MCF 10A (cell line): ENCODE measurements around the gene FARP1. TPM values are rescaled to one million over a fixed set of nuclear protein-coding genes. Genes with fewer than 3 reads are reported as not detected.

Experiments used
- BruUV-seq: library from RNA; stranded (reverse); fragments of 400-500 nt; replicated peaks from 2 replicates; lab custom pipeline; 2021; lab: Mats Ljungman, UMichigan
- CTCF ChIA-PET: fragments of 300-600 bp; sonication (Branson Sonifier 250); formaldehyde crosslinking; extraction: SDS; loops from one replicate; lab custom pipeline; 2021; ENCODE audit warnings: antibody characterized with exemption, inconsistent platforms; lab: Yijun Ruan, JAX
- POLR2A ChIA-PET: fragments of 300-600, 350-650 bp; sonication (Branson Sonifier 250); formaldehyde crosslinking; extraction: SDS; loops from one replicate; lab custom pipeline; 2020; ENCODE audit warnings: antibody characterized with exemption, inconsistent platforms; lab: Yijun Ruan, JAX
- DNase-seq: peaks from one replicate; pipeline ENCODE4 v3.0.0-alpha.2; 2018; ENCODE audit not compliant: unreplicated experiment
- H3K27ac Mint-ChIP-seq: one replicate; pipeline ENCODE4 v1.8.0; 2022; ENCODE audit warnings: mild to moderate bottlenecking, low read depth, mixed read lengths; ENCODE audit not compliant: unreplicated experiment
- H3K27me3 Mint-ChIP-seq: one replicate; pipeline ENCODE4 v1.8.0; 2022; ENCODE audit warnings: mixed read lengths; ENCODE audit not compliant: insufficient read depth, unreplicated experiment
- H3K36me3 Mint-ChIP-seq: one replicate; pipeline ENCODE4 v1.8.0; 2022; ENCODE audit warnings: mild to moderate bottlenecking, moderate library complexity, mixed read lengths; ENCODE audit not compliant: insufficient read depth, unreplicated experiment
- H3K4me1 Mint-ChIP-seq: one replicate; pipeline ENCODE4 v1.8.0; 2022; ENCODE audit warnings: mixed read lengths; ENCODE audit not compliant: insufficient read depth, unreplicated experiment
- H3K4me3 Mint-ChIP-seq: one replicate; pipeline ENCODE4 v1.8.0; 2022; ENCODE audit warnings: mild to moderate bottlenecking, moderate library complexity, mixed read lengths; ENCODE audit not compliant: unreplicated experiment
- H3K9me3 Mint-ChIP-seq: one replicate; pipeline ENCODE4 v1.8.0; 2022; ENCODE audit warnings: mixed read lengths; ENCODE audit not compliant: unreplicated experiment
- intact Hi-C: fragments of 100-400 bp; cut with micrococcal nuclease; formaldehyde crosslinking; loops from 2 replicates; pipeline ENCODE4 v1.14.1; 2022
- total RNA-seq: library from RNA; stranded (reverse); gene quantifications from 2 replicates; pipeline ENCODE4 v1.2.3, GENCODE V29; 2022
- TF ChIP-seq, protein P1 (sequence below): fragments of 200-600 bp; IDR thresholded peaks from one replicate; pipeline ENCODE4 v1.8.0; 2022; ENCODE audit warnings: antibody characterized with exemption, mild to moderate bottlenecking; ENCODE audit not compliant: unreplicated experiment

FARP1 gene
- total RNA-seq, 1 experiment from 2014 or later, result 30.1 TPM

DNA sequence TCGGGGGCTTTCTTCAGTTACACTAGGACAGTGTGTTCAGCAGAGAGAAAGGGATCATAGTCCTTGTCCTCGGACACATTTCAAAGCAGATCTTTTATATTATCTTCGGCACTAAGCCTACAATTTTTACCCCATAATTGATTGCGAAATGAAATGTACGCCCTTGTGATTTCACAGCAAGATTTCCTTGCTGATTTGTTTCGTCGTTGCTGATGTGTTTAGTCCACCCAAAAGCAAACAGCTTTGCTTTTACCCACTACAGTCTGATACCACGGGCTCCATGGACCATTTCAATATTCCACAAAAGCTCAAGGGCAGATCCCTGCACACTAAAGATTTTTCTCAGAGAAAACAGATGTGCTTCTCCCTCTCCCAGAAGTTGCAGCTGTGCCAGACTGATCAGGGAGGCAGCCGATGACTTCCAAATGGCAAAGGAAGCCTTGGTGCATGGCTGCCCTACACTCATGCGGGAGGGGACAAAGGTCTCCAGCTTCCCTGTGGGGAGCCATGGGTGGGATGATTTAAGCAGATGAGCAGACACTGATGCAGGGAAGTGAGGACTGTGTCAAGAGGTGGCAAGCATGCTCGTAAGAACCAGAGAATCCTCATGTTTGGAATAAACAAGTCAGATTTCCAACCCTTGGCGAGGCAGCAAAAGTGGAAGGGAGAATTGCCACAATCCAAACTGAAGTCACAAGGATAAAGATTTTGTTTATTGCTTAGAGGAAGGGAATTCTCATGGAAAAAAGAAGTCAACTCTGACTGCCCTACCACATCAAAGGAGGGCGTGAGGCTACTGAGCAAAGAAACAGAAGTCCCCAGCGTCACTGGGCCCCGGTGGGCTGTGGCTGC is 353.0 kb downstream of the FARP1 start:
- TF ChIP-seq, protein P1, sequence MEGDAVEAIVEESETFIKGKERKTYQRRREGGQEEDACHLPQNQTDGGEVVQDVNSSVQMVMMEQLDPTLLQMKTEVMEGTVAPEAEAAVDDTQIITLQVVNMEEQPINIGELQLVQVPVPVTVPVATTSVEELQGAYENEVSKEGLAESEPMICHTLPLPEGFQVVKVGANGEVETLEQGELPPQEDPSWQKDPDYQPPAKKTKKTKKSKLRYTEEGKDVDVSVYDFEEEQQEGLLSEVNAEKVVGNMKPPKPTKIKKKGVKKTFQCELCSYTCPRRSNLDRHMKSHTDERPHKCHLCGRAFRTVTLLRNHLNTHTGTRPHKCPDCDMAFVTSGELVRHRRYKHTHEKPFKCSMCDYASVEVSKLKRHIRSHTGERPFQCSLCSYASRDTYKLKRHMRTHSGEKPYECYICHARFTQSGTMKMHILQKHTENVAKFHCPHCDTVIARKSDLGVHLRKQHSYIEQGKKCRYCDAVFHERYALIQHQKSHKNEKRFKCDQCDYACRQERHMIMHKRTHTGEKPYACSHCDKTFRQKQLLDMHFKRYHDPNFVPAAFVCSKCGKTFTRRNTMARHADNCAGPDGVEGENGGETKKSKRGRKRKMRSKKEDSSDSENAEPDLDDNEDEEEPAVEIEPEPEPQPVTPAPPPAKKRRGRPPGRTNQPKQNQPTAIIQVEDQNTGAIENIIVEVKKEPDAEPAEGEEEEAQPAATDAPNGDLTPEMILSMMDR, result no peak
- Mint-ChIP-seq H3K27me3 (no peaks in the 10 kb centered on the region), H3K27ac (no peak overlapping the region), H3K4me3 (no peak overlapping the region), H3K9me3 (no peaks in the 10 kb centered on the region), H3K36me3 (peaks cover 32% of the 10 kb centered on the region), H3K4me1 (peaks cover 36% of the 10 kb centered on the region)
- DNase-seq, result peak; percentile 14
- intact Hi-C loops, result no loop called here
- BruUV-seq, result no TSS peak
- ChIA-PET POLR2A (interaction anchor here (0.7 to 3.3 kb wide), 5 partner anchors 11 to 122 kb away, joined by 3 to 18 read pairs (median 5); no protein-coding TSS in a partner anchor), CTCF (interaction anchor here (0.7 to 2.3 kb wide), 5 partner anchors 12 to 157 kb away, joined by 3 to 10 read pairs (median 4); no protein-coding TSS in a partner anchor)

DNA sequence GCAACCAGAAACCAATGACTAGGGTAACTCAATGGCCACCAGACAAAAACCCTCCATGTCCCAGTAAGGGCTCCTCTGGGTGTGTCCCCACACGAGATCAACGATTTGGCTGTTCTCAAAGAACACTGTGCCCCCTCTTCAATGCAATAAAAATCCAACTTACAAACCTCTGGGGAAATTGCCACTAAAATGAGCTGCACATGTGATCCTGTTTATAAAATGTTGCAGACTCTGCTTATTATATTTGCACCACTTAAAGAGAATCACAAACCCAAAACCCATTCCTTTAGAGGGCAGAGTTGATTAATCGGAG is 353.5 kb downstream of the FARP1 start:
- DNase-seq, result no peak
- H3K4me3 Mint-ChIP-seq, result no peak overlapping the region
- H3K36me3 Mint-ChIP-seq, result peaks cover 32% of the 10 kb centered on the region
- CTCF ChIA-PET, result interaction anchor here (0.7 to 1.9 kb wide), 4 partner anchors 8 to 70 kb away, joined by 3 to 4 read pairs (median 4); no protein-coding TSS in a partner anchor
- BruUV-seq, result no TSS peak
- TF ChIP-seq, protein P1, result no peak
- POLR2A ChIA-PET, result interaction anchor here (1.4 to 3.3 kb wide), 4 partner anchors 11 to 44 kb away, joined by 3 to 18 read pairs (median 8); no protein-coding TSS in a partner anchor
- H3K27me3 Mint-ChIP-seq, result no peaks in the 10 kb centered on the region
- peaks cover 36% of the 10 kb centered on the region for H3K4me1 Mint-ChIP-seq
- no peaks in the 10 kb centered on the region for H3K9me3 Mint-ChIP-seq
- no peak overlapping the region for H3K27ac Mint-ChIP-seq
- intact Hi-C loops, result no loop called here

DNA sequence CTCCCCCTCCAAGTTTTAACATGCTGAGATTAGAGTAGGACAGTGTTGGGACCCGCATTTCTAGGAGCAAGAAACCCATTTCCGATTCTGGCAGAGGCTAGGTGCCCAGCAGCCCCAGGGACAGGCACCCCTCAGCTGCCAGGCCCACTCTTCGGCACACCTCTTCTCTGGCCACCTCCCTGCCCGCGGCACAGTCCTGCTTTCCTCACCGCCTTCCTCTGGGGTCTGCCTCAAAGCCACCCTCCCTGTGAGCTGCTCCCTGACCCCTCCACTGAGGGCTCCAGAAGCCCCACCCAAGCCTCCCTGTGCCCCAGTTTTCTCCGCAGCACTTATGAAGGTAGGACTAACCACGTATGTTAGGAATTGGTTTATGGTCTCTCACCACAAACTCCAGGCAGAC is 354.1 kb downstream of the FARP1 start:
- BruUV-seq, result no TSS peak
- peaks cover 33% of the 10 kb centered on the region for H3K4me1 Mint-ChIP-seq
- intact Hi-C loops, result no loop called here
- ChIA-PET POLR2A (interaction anchor here (1.5 to 3.3 kb wide), 2 partner anchors 12 kb away, joined by 3 to 18 read pairs; no protein-coding TSS in a partner anchor), CTCF (interaction anchor here (1.0 to 1.9 kb wide), 3 partner anchors 8 to 30 kb away, joined by 3 to 4 read pairs (median 3); no protein-coding TSS in a partner anchor)
- H3K4me3 Mint-ChIP-seq, result no peak overlapping the region
- no peak overlapping the region for H3K27ac Mint-ChIP-seq
- peaks cover 32% of the 10 kb centered on the region for H3K36me3 Mint-ChIP-seq
- no peaks in the 10 kb centered on the region for H3K9me3 Mint-ChIP-seq
- TF ChIP-seq, protein P1, result no peak
- no peaks in the 10 kb centered on the region for H3K27me3 Mint-ChIP-seq
- DNase-seq, result no peak

DNA sequence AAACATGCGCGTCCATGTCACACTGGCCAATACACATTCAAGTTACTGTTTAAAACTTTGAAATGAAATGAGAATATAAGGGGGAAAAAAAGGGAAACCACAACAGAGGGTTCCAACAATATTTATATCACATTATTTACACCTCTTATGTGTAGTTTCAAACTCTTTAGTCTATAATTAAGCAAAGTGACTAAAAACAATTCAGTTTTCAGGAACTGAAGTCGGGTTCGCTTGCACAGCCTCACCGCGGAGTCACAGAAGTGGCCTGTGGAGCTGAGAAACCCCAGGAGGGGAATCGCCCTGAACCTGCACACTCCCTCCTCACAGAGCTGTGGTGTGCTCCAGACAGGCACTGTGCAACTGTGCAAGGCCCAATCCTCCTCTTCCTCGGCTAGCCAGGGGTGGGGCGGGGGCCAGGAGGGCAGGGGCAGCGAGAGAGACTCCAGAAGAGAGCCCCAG is 358.1 kb downstream of the FARP1 start:
- Mint-ChIP-seq H3K4me3 (no peak overlapping the region), H3K27me3 (no peaks in the 10 kb centered on the region), H3K27ac (no peak overlapping the region), H3K36me3 (peaks cover 36% of the 10 kb centered on the region), H3K9me3 (no peaks in the 10 kb centered on the region), H3K4me1 (peaks cover 31% of the 10 kb centered on the region)
- BruUV-seq, result no TSS peak
- no peak for DNase-seq
- ChIA-PET POLR2A (interaction anchor here (0.7 to 2.9 kb wide), 4 partner anchors 13 to 75 kb away, joined by 3 to 7 read pairs (median 4); no protein-coding TSS in a partner anchor), CTCF (interaction anchor here (0.7 kb wide), 1 partner anchor 81 kb away, joined by 4 read pairs; no protein-coding TSS in a partner anchor)
- intact Hi-C loops, result no loop called here
- TF ChIP-seq, protein P1, result no peak
